ENCODE measurements around the gene TAS2R60. TPM values are rescaled to one million over a fixed set of nuclear protein-coding genes. Genes with fewer than 3 reads are reported as not detected.

TAS2R60 gene
- total and polyA plus RNA-seq, 9 of the 15 experiments (the other 6 are each of a cell fraction or from before 2014, with no cell fraction given) = 0.08 TPM; not detected in 8

DNA sequence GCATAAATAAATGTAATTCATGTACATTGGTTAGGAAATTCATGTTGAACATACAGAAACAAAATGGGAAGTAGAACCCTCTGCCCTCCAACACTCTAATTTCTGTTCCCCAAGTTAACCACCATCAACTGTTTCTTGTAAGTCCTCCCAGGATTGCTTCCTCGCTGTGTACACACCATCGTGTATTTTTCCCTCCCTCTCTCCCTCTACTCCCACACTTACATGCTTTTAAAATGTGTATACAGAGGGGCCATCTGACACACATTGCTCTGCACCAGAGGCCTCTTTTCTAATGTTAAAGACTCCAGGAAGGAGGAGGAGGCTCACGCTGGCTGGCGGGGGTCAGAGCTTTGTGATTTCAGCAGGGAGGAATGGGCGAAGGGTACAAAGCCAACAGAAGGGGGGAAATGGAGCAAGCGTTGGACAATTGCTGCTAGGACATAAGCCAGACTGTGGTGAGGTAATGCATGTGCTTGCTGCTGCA, 32.7 kb upstream of the TAS2R60 start:
- no peak overlapping the region for H3K27ac ChIP-seq (ENCODE audit: extremely low read depth, low read depth, low read length)
- no peaks in the 10 kb centered on the region for H3K36me3 ChIP-seq (ENCODE audit: control insufficient read depth, insufficient read depth, low read length)
- in situ Hi-C loops (cut with MboI) = no loop called here
- no peaks in the 10 kb centered on the region for H3K9me3 ChIP-seq (replicated peaks; ENCODE audit: control insufficient read depth, insufficient read depth, low read depth, low read length)
- TF ChIP-seq, protein P1, sequence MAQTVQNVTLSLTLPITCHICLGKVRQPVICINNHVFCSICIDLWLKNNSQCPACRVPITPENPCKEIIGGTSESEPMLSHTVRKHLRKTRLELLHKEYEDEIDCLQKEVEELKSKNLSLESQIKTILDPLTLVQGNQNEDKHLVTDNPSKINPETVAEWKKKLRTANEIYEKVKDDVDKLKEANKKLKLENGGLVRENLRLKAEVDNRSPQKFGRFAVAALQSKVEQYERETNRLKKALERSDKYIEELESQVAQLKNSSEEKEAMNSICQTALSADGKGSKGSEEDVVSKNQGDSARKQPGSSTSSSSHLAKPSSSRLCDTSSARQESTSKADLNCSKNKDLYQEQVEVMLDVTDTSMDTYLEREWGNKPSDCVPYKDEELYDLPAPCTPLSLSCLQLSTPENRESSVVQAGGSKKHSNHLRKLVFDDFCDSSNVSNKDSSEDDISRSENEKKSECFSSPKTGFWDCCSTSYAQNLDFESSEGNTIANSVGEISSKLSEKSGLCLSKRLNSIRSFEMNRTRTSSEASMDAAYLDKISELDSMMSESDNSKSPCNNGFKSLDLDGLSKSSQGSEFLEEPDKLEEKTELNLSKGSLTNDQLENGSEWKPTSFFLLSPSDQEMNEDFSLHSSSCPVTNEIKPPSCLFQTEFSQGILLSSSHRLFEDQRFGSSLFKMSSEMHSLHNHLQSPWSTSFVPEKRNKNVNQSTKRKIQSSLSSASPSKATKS (CRISPR knock-in tag; IDR thresholded peaks at IDR 0.05) = no peak
- no peak for TF ChIP-seq SIN3A (IDR thresholded peaks at IDR 0.05; ENCODE audit: borderline replicate concordance in 2 of 2, control insufficient read depth in 1 of 2, low read depth in 2 of 2, low read length in 2 of 2)
- TF ChIP-seq, protein P2, sequence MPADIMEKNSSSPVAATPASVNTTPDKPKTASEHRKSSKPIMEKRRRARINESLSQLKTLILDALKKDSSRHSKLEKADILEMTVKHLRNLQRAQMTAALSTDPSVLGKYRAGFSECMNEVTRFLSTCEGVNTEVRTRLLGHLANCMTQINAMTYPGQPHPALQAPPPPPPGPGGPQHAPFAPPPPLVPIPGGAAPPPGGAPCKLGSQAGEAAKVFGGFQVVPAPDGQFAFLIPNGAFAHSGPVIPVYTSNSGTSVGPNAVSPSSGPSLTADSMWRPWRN (IDR thresholded peaks at IDR 0.05; ENCODE audit: low read depth) = no peak
- TF ChIP-seq GABPB1 (CRISPR knock-in tag; IDR thresholded peaks at IDR 0.05) = no peak
- TF ChIP-seq KAT8 (IDR thresholded peaks at IDR 0.05; ENCODE audit: low read depth) = no peak
- TF ChIP-seq, protein P3, sequence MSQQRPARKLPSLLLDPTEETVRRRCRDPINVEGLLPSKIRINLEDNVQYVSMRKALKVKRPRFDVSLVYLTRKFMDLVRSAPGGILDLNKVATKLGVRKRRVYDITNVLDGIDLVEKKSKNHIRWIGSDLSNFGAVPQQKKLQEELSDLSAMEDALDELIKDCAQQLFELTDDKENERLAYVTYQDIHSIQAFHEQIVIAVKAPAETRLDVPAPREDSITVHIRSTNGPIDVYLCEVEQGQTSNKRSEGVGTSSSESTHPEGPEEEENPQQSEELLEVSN (IDR thresholded peaks at IDR 0.05; ENCODE audit: borderline replicate concordance in 1 of 2, extremely low read depth in 1 of 2, insufficient read depth in 1 of 2, insufficient read length in 1 of 2, low read depth in 1 of 2, low read length in 1 of 2, poor library complexity in 1 of 2, severe bottlenecking in 1 of 2) = no peak
- no peak for TF ChIP-seq TAF1 (IDR thresholded peaks at IDR 0.05; ENCODE audit: control insufficient read depth, extremely low read depth, insufficient read depth, low read length, severe bottlenecking)
- TF ChIP-seq PHB (CRISPR knock-in tag; IDR thresholded peaks at IDR 0.05) = no peak
- no peak for TF ChIP-seq PHF20 (IDR thresholded peaks at IDR 0.05; ENCODE audit: partially characterized antibody)
- TF ChIP-seq ZNF316 (IDR thresholded peaks at IDR 0.05) = no peak
- no peak for TF ChIP-seq SUPT5H (IDR thresholded peaks at IDR 0.05)
- no peak for TF ChIP-seq COPS2 (conservative IDR thresholded peaks at IDR 0.05)
- no peak for TF ChIP-seq RAD51 (IDR thresholded peaks at IDR 0.05; ENCODE audit: borderline replicate concordance, low read depth)
- no peak for TF ChIP-seq ZNF146 (CRISPR knock-in tag; IDR thresholded peaks at IDR 0.05; ENCODE audit: unreplicated experiment)
- TF ChIP-seq, protein P4, sequence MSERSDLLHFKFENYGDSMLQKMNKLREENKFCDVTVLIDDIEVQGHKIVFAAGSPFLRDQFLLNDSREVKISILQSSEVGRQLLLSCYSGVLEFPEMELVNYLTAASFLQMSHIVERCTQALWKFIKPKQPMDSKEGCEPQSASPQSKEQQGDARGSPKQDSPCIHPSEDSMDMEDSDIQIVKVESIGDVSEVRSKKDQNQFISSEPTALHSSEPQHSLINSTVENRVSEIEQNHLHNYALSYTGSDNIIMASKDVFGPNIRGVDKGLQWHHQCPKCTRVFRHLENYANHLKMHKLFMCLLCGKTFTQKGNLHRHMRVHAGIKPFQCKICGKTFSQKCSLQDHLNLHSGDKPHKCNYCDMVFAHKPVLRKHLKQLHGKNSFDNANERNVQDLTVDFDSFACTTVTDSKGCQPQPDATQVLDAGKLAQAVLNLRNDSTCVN (CRISPR knock-in tag; IDR thresholded peaks at IDR 0.05) = no peak
- TF ChIP-seq, protein P5, sequence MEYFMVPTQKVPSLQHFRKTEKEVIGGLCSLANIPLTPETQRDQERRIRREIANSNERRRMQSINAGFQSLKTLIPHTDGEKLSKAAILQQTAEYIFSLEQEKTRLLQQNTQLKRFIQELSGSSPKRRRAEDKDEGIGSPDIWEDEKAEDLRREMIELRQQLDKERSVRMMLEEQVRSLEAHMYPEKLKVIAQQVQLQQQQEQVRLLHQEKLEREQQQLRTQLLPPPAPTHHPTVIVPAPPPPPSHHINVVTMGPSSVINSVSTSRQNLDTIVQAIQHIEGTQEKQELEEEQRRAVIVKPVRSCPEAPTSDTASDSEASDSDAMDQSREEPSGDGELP (CRISPR knock-in tag; IDR thresholded peaks at IDR 0.05; ENCODE audit: borderline replicate concordance) = no peak
- no peak for TF ChIP-seq GTF2A2 (tag; IDR thresholded peaks at IDR 0.05)
- no peak overlapping the region for H2AFZ ChIP-seq (ENCODE audit: low read depth, low read length)
- no peak overlapping the region for H3K9ac ChIP-seq (ENCODE audit: insufficient read depth in 1 of 2, low read depth in 2 of 2, low read length in 2 of 2)
- FAIRE-seq (no peak), DNase-seq (ENCODE audit: extremely low read depth in 1 of 4, low spot score in 3 of 4) (no peak), ATAC-seq (no peak)
- no peaks in the 10 kb centered on the region for H3K79me2 ChIP-seq (ENCODE audit: control insufficient read depth, insufficient read depth, low read length)
- no TSS peak for BruUV-seq (replicated peaks)
- no peak overlapping the region for H3K4me2 ChIP-seq (ENCODE audit: insufficient read depth, low read length)
- WGBS (ENCODE audit: insufficient coverage, low coverage, missing lambda C conversion rate) = 8% methylated on average over 6 of the region's 6 CpGs
- H3K4me3 ChIP-seq = no peak overlapping the region
- no peaks in the 10 kb centered on the region for H3K9me1 ChIP-seq (ENCODE audit: control insufficient read depth, insufficient read depth, low read length)
- intact Hi-C loops (cut with micrococcal nuclease) = no loop called here
- H3K4me1 ChIP-seq (replicated peaks in 1 of 2; ENCODE audit: control insufficient read depth in 2 of 2, insufficient read depth in 2 of 2, low read length in 2 of 2) = peaks cover 2 to 7% of the 10 kb centered on the region in 2 experiments; a peak in 4 of 5 replicates
- CTCF ChIA-PET (ENCODE audit: low intra/inter-chr PET ratio) = no interaction called here
- H4K20me1 ChIP-seq (replicated peaks; ENCODE audit: control insufficient read depth, insufficient read depth, low read length) = 0 out of 2 replicates have a peak, but pooled peaks cover 3% of the 10 kb centered on the region
- peaks cover 33 to 40% of the 10 kb centered on the region in 2 experiments; a peak in 4 of 5 replicates for H3K27me3 ChIP-seq (ENCODE audit: control insufficient read depth in 2 of 2, insufficient read depth in 2 of 2, low read length in 2 of 2)
- POLR2A ChIA-PET = interaction anchor here (0.9 to 1.1 kb wide), 2 partner anchors 17 to 23 kb away, joined by 3 to 5 read pairs; no protein-coding TSS in a partner anchor
